Activated CD4-positive, alpha-beta T cell treated with anti-CD3 and anti-CD28 coated beads, Interleukin-2, amount 10 ng/mL, durations not matched to agents 7 days and 5 days (primary cell): ENCODE results near the gene PXK. TPM values are rescaled to one million over a fixed set of nuclear protein-coding genes. Genes with fewer than 3 reads are reported as not detected.
A peak's percentile ranks its signal among the peaks of the same experiment; 100 is the strongest.

Experiments used
- CTCF ChIA-PET: fragments of 350-600 bp; sonication (Branson Sonifier 250); formaldehyde crosslinking; loops from one replicate; lab custom pipeline; 2021; ENCODE audit warnings: antibody characterized with exemption; lab: Charles Lee
- POLR2A ChIA-PET: fragments of 350-600 bp; sonication (Branson Sonifier 250); formaldehyde crosslinking; loops from one replicate; lab custom pipeline; 2021; ENCODE audit warnings: antibody characterized with exemption; lab: Charles Lee
- DNase-seq: peaks from one replicate; pipeline ENCODE4 v3.0.0-alpha.2; 2020
- H3K27ac Mint-ChIP-seq: one replicate; pipeline ENCODE4 v1.8.0; 2021; ENCODE audit warnings: mild to moderate bottlenecking, moderate library complexity, mixed read lengths
- H3K27me3 Mint-ChIP-seq: one replicate; pipeline ENCODE4 v1.8.0; 2021; ENCODE audit warnings: mixed read lengths
- H3K36me3 Mint-ChIP-seq: one replicate; pipeline ENCODE4 v1.8.0; 2021; ENCODE audit warnings: low read depth, mixed read lengths
- H3K4me1 Mint-ChIP-seq: one replicate; pipeline ENCODE4 v1.8.0; 2021; ENCODE audit warnings: mixed read lengths
- H3K4me3 Mint-ChIP-seq: one replicate; pipeline ENCODE4 v1.8.0; 2021; ENCODE audit warnings: mild to moderate bottlenecking, moderate library complexity, mixed read lengths
- H3K9me3 Mint-ChIP-seq: one replicate; pipeline ENCODE4 v1.8.0; 2021; ENCODE audit warnings: mixed read lengths
- total RNA-seq, 2 experiments: library from RNA; stranded (reverse); gene quantifications; one replicate each; pipeline ENCODE4 v1.2.3, GENCODE V29; 2021

PXK gene
- total RNA-seq, 2 experiments from 2014 or later = 30.3 to 40.2 TPM

- peaks cover 29% of the 10 kb centered on the region for H3K4me1 Mint-ChIP-seq
- peaks cover 3% of the 10 kb centered on the region for H3K36me3 Mint-ChIP-seq
- CTCF ChIA-PET = interaction anchor here (1.2 to 1.3 kb wide), 3 partner anchors 9 to 166 kb away, joined by 3 to 5 read pairs (median 5); partner anchors contain the start of gene KCTD6
- DNase-seq = no peak
- H3K27me3 Mint-ChIP-seq = no peaks in the 10 kb centered on the region
- H3K9me3 Mint-ChIP-seq = no peaks in the 10 kb centered on the region
- H3K4me3 Mint-ChIP-seq = no peak overlapping the region
- H3K27ac Mint-ChIP-seq = peak overlapping the region; percentile 72
- POLR2A ChIA-PET = interaction anchor here (0.6 kb wide), 1 partner anchor 101 kb away, joined by 4 read pairs; no protein-coding TSS in a partner anchor
Measured at GRCh38 chr3:58325525-58325992, 7.1 kb upstream of the PXK start.

DNA sequence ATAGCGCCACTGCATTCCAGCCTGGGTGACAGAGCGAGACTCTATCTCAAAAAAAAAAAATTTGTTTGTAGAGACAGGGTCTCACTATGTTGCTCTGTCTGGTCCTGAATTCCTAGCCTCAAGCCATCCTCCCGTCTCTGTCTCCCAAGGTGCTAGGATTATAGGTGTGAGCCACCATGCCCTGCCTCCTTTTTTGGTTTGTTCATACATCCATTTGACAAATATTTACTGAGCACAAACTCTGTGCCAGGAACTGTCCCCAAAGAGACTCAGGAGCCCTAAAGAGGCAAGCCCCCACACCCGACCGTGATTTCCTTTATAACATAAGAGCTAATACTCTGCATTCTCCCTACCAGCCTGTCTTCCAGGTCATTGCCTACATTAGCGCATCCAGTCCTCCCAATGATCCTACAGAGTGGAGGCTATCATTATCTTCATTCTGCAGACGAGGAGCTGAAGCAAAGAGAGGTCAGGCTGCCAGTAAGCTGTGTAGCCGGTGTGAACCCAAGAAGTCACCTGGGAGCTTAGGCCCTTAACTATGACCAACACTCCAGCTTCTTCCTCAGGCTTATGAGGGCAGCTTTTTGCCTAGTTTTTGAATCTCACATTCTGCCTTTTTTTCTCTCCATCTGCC lies 6.3 kb upstream of the PXK start:
- peak overlapping the region; percentile 23 for H3K27ac Mint-ChIP-seq
- no peak overlapping the region for H3K4me3 Mint-ChIP-seq
- DNase-seq = no peak
- peaks cover 31% of the 10 kb centered on the region for H3K4me1 Mint-ChIP-seq
- H3K27me3 Mint-ChIP-seq = no peaks in the 10 kb centered on the region
- CTCF ChIA-PET = interaction anchor here (1.5 kb wide), 1 partner anchor 10 kb away, joined by 4 read pairs; no protein-coding TSS in a partner anchor
- no peaks in the 10 kb centered on the region for H3K36me3 Mint-ChIP-seq
- H3K9me3 Mint-ChIP-seq = no peaks in the 10 kb centered on the region
- POLR2A ChIA-PET = no interaction called here

GRCh38 chr3:58329150-58329921 lies 3.4 kb upstream of the PXK start:
- POLR2A ChIA-PET = no interaction called here
- H3K4me3 Mint-ChIP-seq = no peak overlapping the region
- peaks cover 44% of the 10 kb centered on the region for H3K4me1 Mint-ChIP-seq
- CTCF ChIA-PET = no interaction called here
- no peak overlapping the region for H3K27ac Mint-ChIP-seq
- H3K36me3 Mint-ChIP-seq = no peaks in the 10 kb centered on the region
- no peaks in the 10 kb centered on the region for H3K9me3 Mint-ChIP-seq
- no peak for DNase-seq
- no peaks in the 10 kb centered on the region for H3K27me3 Mint-ChIP-seq

- no peak overlapping the region for H3K27ac Mint-ChIP-seq
- DNase-seq = no peak
- H3K27me3 Mint-ChIP-seq = no peaks in the 10 kb centered on the region
- ChIA-PET CTCF (no interaction called here), POLR2A (no interaction called here)
- H3K4me3 Mint-ChIP-seq = no peak overlapping the region
- peaks cover 44% of the 10 kb centered on the region for H3K4me1 Mint-ChIP-seq
- H3K36me3 Mint-ChIP-seq = no peaks in the 10 kb centered on the region
- no peaks in the 10 kb centered on the region for H3K9me3 Mint-ChIP-seq
Measured at GRCh38 chr3:58329922-58330413, 2.7 kb upstream of the PXK start.

- Mint-ChIP-seq H3K4me1 (peaks cover 46% of the 10 kb centered on the region), H3K27me3 (no peaks in the 10 kb centered on the region), H3K27ac (peak overlapping the region; percentile 63), H3K9me3 (no peaks in the 10 kb centered on the region), H3K36me3 (peaks cover 6% of the 10 kb centered on the region), H3K4me3 (peak overlapping the region; percentile 62)
- ChIA-PET CTCF (interaction anchor here (0.9 to 2.2 kb wide), 3 partner anchors 21 to 25 kb away, joined by 4 to 9 read pairs (median 4); partner anchors contain the start of genes HTD2 and RPP14), POLR2A (no interaction called here)
- DNase-seq = no peak
Measured at GRCh38 chr3:58331593-58332152, 1.0 kb upstream of the PXK start.

DNA sequence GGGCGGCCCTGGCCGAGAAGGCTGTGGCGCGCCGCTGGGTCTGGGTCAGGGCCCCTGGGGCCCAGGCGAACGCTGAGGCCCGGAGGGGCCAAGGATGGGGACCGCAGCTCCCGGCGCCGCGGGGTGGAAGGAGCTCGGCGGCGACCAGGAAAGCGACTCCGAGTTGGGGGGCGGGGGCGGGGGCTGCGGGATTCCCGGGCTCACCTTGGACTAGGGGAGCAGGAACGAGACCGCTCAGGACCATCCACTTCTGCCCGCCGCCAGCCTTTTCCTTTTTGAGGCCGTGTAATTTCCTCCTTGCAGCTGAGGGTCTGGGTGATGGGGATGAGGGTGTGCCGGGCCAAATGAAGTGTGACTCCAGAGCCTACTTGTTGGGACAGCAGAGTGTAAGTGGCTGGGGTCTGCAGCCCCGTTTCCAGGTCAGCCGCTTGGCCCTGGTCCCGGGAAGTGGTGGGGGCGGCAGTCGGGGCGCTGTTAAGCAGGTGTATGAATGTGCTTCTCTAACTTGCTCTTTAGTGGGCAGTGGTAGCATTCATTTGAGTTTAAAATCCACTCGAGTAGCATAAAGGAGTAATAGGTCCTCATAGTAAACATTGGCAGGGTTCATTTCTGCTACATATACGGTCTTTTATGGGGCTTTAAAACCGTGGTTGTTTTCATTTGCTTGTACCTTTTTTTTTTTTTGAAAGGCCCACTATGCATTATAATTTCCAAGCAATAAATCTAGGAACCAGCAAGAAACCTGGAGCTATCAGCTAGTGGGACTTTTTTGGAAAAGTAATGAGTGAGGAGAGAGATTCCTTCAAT lies 717 bp downstream of the PXK start:
- H3K4me3 Mint-ChIP-seq = peak overlapping the region; percentile 100
- CTCF ChIA-PET = interaction anchor here (0.6 to 5.6 kb wide), 11 partner anchors 9 to 1875 kb away, joined by 3 to 24 read pairs (median 3); partner anchors contain the start of genes HTD2, KCTD6 and RPP14

GRCh38 chr3:58334013-58334321 lies 1.3 kb downstream of the PXK start:
- Mint-ChIP-seq H3K9me3 (no peaks in the 10 kb centered on the region), H3K4me1 (peaks cover 48% of the 10 kb centered on the region), H3K36me3 (peaks cover 12% of the 10 kb centered on the region), H3K4me3 (peak overlapping the region; percentile 100), H3K27me3 (no peaks in the 10 kb centered on the region), H3K27ac (peak overlapping the region; percentile 97)
- CTCF ChIA-PET = interaction anchor here (0.6 to 5.6 kb wide), 8 partner anchors 11 to 1875 kb away, joined by 3 to 24 read pairs (median 4); partner anchors contain the start of genes HTD2, KCTD6 and RPP14
- no peak for DNase-seq
- POLR2A ChIA-PET = interaction anchor here (0.8 kb wide), 1 partner anchor 81 kb away, joined by 5 read pairs; no protein-coding TSS in a partner anchor

More for the DNA sequence above, 717 bp downstream of the PXK start:
- Mint-ChIP-seq H3K36me3 (peaks cover 10% of the 10 kb centered on the region), H3K9me3 (no peaks in the 10 kb centered on the region), H3K27ac (peak overlapping the region; percentile 97), H3K4me1 (peaks cover 46% of the 10 kb centered on the region), H3K27me3 (no peaks in the 10 kb centered on the region)
- POLR2A ChIA-PET = interaction anchor here (0.8 kb wide), 1 partner anchor 81 kb away, joined by 5 read pairs; no protein-coding TSS in a partner anchor
- DNase-seq = peak; percentile 35

GRCh38 chr3:58334506-58334884 lies 1.8 kb downstream of the PXK start:
- H3K27ac Mint-ChIP-seq = peak overlapping the region; percentile 76
- peaks cover 48% of the 10 kb centered on the region for H3K4me1 Mint-ChIP-seq
- H3K4me3 Mint-ChIP-seq = peak overlapping the region; percentile 100
- H3K27me3 Mint-ChIP-seq = no peaks in the 10 kb centered on the region
- H3K36me3 Mint-ChIP-seq = peaks cover 13% of the 10 kb centered on the region
- ChIA-PET CTCF (interaction anchor here (0.6 to 5.6 kb wide), 12 partner anchors 9 to 157 kb away, joined by 3 to 24 read pairs (median 4); partner anchors contain the start of genes HTD2, KCTD6 and RPP14), POLR2A (interaction anchor here (0.6 to 1.5 kb wide), 3 partner anchors 15 to 108 kb away, joined by 5 to 9 read pairs (median 7); no protein-coding TSS in a partner anchor)
- no peaks in the 10 kb centered on the region for H3K9me3 Mint-ChIP-seq
- DNase-seq = no peak

- ChIA-PET CTCF (interaction anchor here (0.9 to 5.6 kb wide), 8 partner anchors 9 to 156 kb away, joined by 3 to 24 read pairs (median 4); partner anchors contain the start of genes HTD2, KCTD6 and RPP14), POLR2A (interaction anchor here (1.5 kb wide), 1 partner anchor 14 kb away, joined by 7 read pairs; no protein-coding TSS in a partner anchor)
- H3K27me3 Mint-ChIP-seq = no peaks in the 10 kb centered on the region
- H3K4me1 Mint-ChIP-seq = peaks cover 47% of the 10 kb centered on the region
- no peaks in the 10 kb centered on the region for H3K9me3 Mint-ChIP-seq
- H3K4me3 Mint-ChIP-seq = peak overlapping the region; percentile 100
- peaks cover 13% of the 10 kb centered on the region for H3K36me3 Mint-ChIP-seq
- H3K27ac Mint-ChIP-seq = peak overlapping the region; percentile 89
- no peak for DNase-seq
Measured at GRCh38 chr3:58335652-58335947, 2.9 kb downstream of the PXK start.

GRCh38 chr3:58336135-58336882 lies 3.6 kb downstream of the PXK start:
- CTCF ChIA-PET = interaction anchor here (1.0 to 5.6 kb wide), 7 partner anchors 10 to 84 kb away, joined by 3 to 24 read pairs (median 4); partner anchors contain the start of genes HTD2 and RPP14
- Mint-ChIP-seq H3K27ac (no peak overlapping the region), H3K4me1 (peaks cover 48% of the 10 kb centered on the region), H3K27me3 (no peaks in the 10 kb centered on the region), H3K36me3 (peaks cover 21% of the 10 kb centered on the region), H3K9me3 (no peaks in the 10 kb centered on the region), H3K4me3 (no peak overlapping the region)
- DNase-seq = no peak
- POLR2A ChIA-PET = interaction anchor here (0.7 to 0.8 kb wide), 2 partner anchors 23 to 1365 kb away, joined by 3 to 8 read pairs; no protein-coding TSS in a partner anchor

- no peak overlapping the region for H3K27ac Mint-ChIP-seq
- no peaks in the 10 kb centered on the region for H3K27me3 Mint-ChIP-seq
- H3K9me3 Mint-ChIP-seq = no peaks in the 10 kb centered on the region
- H3K4me3 Mint-ChIP-seq = no peak overlapping the region
- no peak for DNase-seq
- H3K4me1 Mint-ChIP-seq = peaks cover 43% of the 10 kb centered on the region
- peaks cover 24% of the 10 kb centered on the region for H3K36me3 Mint-ChIP-seq
- CTCF ChIA-PET = interaction anchor here (0.7 to 5.6 kb wide), 8 partner anchors 10 to 154 kb away, joined by 3 to 24 read pairs (median 6); partner anchors contain the start of genes HTD2, KCTD6 and RPP14
- POLR2A ChIA-PET = interaction anchor here (0.7 kb wide), 1 partner anchor 1366 kb away, joined by 8 read pairs; no protein-coding TSS in a partner anchor
Measured at GRCh38 chr3:58337190-58337589, 4.5 kb downstream of the PXK start.
